Endometrial microvascular endothelial cells (primary cell): Measurements from ENCODE around the gene MAD1L1. TPM values are rescaled to one million over a fixed set of nuclear protein-coding genes. Genes with fewer than 3 reads are reported as not detected.

Experiments
- in situ Hi-C: cut with HindIII; loops from 2 replicates; pipeline ENCODE4 v1.10.0; 2017; ENCODE audit warnings: low sequenced_read_pairs, low pct_unique_long_range_greater_than_20kb; ENCODE audit errors: inconsistent ontology term
- total RNA-seq: library from RNA; depleted of rRNA; stranded (reverse); fragments of >200 nt; gene quantifications from one replicate; pipeline ENCODE4 v1.2.3, GENCODE V29; 2015; ENCODE audit errors: inconsistent ontology term

Gene MAD1L1
- total RNA-seq, 1 donor from 2014 or later, result 44.7 TPM

- in situ Hi-C loops, result no loop called here
These were observed 23.4 kb downstream of the MAD1L1 start for GRCh38 chr7:2209146-2209960.

GRCh38 chr7:2208712-2209111, 24.0 kb downstream of the MAD1L1 start:
- in situ Hi-C loops, result no loop called here

- in situ Hi-C loops, result no loop called here
These were observed 27.5 kb downstream of the MAD1L1 start for GRCh38 chr7:2205036-2205780.

- in situ Hi-C loops, result no loop called here
These were observed 28.3 kb downstream of the MAD1L1 start for GRCh38 chr7:2204446-2204845.

GRCh38 chr7:2203766-2204300, 28.9 kb downstream of the MAD1L1 start:
- in situ Hi-C loops, result no loop called here

- in situ Hi-C loops, result no loop called here
These were observed 29.6 kb downstream of the MAD1L1 start for GRCh38 chr7:2202901-2203765.

GRCh38 chr7:2202361-2202761, 30.4 kb downstream of the MAD1L1 start:
- in situ Hi-C loops, result no loop called here

- in situ Hi-C loops, result no loop called here
These were observed 30.9 kb downstream of the MAD1L1 start for GRCh38 chr7:2201686-2202360.

- in situ Hi-C loops, result no loop called here
These were observed 31.6 kb downstream of the MAD1L1 start for GRCh38 chr7:2201128-2201527.

- in situ Hi-C loops, result no loop called here
These were observed 32.2 kb downstream of the MAD1L1 start for GRCh38 chr7:2200584-2200980.

GRCh38 chr7:2199956-2200583, 32.7 kb downstream of the MAD1L1 start:
- in situ Hi-C loops, result no loop called here

GRCh38 chr7:2199528-2199927, 33.2 kb downstream of the MAD1L1 start:
- in situ Hi-C loops, result no loop called here

- in situ Hi-C loops, result no loop called here
These were observed 34.0 kb downstream of the MAD1L1 start for GRCh38 chr7:2198760-2199159.

- in situ Hi-C loops, result no loop called here
These were observed 34.5 kb downstream of the MAD1L1 start for GRCh38 chr7:2198206-2198605.

- in situ Hi-C loops, result no loop called here
These were observed 35.1 kb downstream of the MAD1L1 start for GRCh38 chr7:2197436-2198155.

GRCh38 chr7:2196381-2197378, 36.1 kb downstream of the MAD1L1 start:
- in situ Hi-C loops, result no loop called here
